Ectodermal cell (in vitro differentiated cells): Measurements from ENCODE around the gene KBTBD12.
"Not testable (repeated sequence)": the region's sequence is repeated elsewhere in the genome, so short reads cannot be mapped to it uniquely, and the experiment has no call there.

Source experiments
- H3K27ac ChIP-seq: 2 replicates; pipeline ENCODE4 v1.7.0; 2013; ENCODE audit warnings: mild to moderate bottlenecking, low read depth, low read length; ENCODE audit not compliant: insufficient read depth, poor library complexity, severe bottlenecking
- H3K27me3 ChIP-seq: 2 replicates; pipeline ENCODE4 v1.7.0; 2013; ENCODE audit warnings: mild to moderate bottlenecking, low read length; ENCODE audit not compliant: insufficient read depth, control insufficient read depth, poor library complexity, severe bottlenecking
- H3K36me3 ChIP-seq: one replicate; pipeline ENCODE4 v1.7.0; 2013; ENCODE audit warnings: low read length; ENCODE audit not compliant: control insufficient read depth, insufficient read depth
- H3K4me1 ChIP-seq: one replicate; pipeline ENCODE4 v1.7.0; 2013; ENCODE audit warnings: low read length; ENCODE audit not compliant: control insufficient read depth, insufficient read depth
- H3K4me3 ChIP-seq: 2 replicates; pipeline ENCODE4 v1.7.0; 2013; ENCODE audit warnings: low read depth, low read length, control low read depth; ENCODE audit not compliant: insufficient read depth
- H3K9me3 ChIP-seq: 2 replicates; pipeline ENCODE4 v1.7.0; 2013; ENCODE audit warnings: mild to moderate bottlenecking, low read length, moderate library complexity; ENCODE audit not compliant: control insufficient read depth
- WGBS, 2 experiments: methylation state at CpG; one replicate each; pipeline ENCODE4 v1.1.7; 2013; ENCODE audit warnings: missing lambda C conversion rate in 2 of 2; 5-methylcytosine and 5-hydroxymethylcytosine counted together

KBTBD12 gene

GRCh38 chr3:127902486-127902885, 12.5 kb upstream of the KBTBD12 start:
- H3K4me1 ChIP-seq: no peaks in the 10 kb centered on the region
- no peak overlapping the region for H3K27ac ChIP-seq
- H3K27me3 ChIP-seq: no peaks in the 10 kb centered on the region
- no peaks in the 10 kb centered on the region for H3K36me3 ChIP-seq
- no peaks in the 10 kb centered on the region for H3K9me3 ChIP-seq
- H3K4me3 ChIP-seq: no peak overlapping the region
- 67 to 73% methylated on average over 6 of the region's 6 CpGs for WGBS, 2 experiments

GRCh38 chr3:127903611-127904375, 11.2 kb upstream of the KBTBD12 start:
- Histone ChIP-seq H3K4me3 (no peak overlapping the region), H3K36me3 (no peaks in the 10 kb centered on the region), H3K9me3 (no peaks in the 10 kb centered on the region), H3K27ac (no peak overlapping the region), H3K27me3 (no peaks in the 10 kb centered on the region), H3K4me1 (no peaks in the 10 kb centered on the region)
- 90% methylated on average over 6 of the region's 6 CpGs for WGBS, 2 experiments

- Histone ChIP-seq H3K4me1 (no peaks in the 10 kb centered on the region), H3K27me3 (no peaks in the 10 kb centered on the region), H3K4me3 (no peak overlapping the region), H3K27ac (no peak overlapping the region), H3K9me3 (no peaks in the 10 kb centered on the region), H3K36me3 (no peaks in the 10 kb centered on the region)
- WGBS, 2 experiments: 89 to 93% methylated on average over 3 of the region's 3 CpGs
Measured at GRCh38 chr3:127905556-127905955, 9.5 kb upstream of the KBTBD12 start.

GRCh38 chr3:127906653-127907052, 8.4 kb upstream of the KBTBD12 start:
- not testable (repeated sequence) for H3K27me3 ChIP-seq, H3K4me3 ChIP-seq, H3K36me3 ChIP-seq, H3K9me3 ChIP-seq, H3K4me1 ChIP-seq, H3K27ac ChIP-seq
- WGBS, 2 experiments: 95 to 100% methylated on average over 3 of the region's 3 CpGs

- 79 to 83% methylated on average over 3 to 4 of the region's 4 CpGs for WGBS, 2 experiments
- Histone ChIP-seq H3K27me3 (no peaks in the 10 kb centered on the region), H3K4me1 (no peaks in the 10 kb centered on the region), H3K4me3 (no peak overlapping the region), H3K27ac (no peak overlapping the region), H3K9me3 (no peaks in the 10 kb centered on the region), H3K36me3 (no peaks in the 10 kb centered on the region)
Measured at GRCh38 chr3:127908202-127908601, 6.8 kb upstream of the KBTBD12 start.

- peaks cover 1% of the 10 kb centered on the region for H3K27me3 ChIP-seq
- no peaks in the 10 kb centered on the region for H3K4me1 ChIP-seq
- no peaks in the 10 kb centered on the region for H3K9me3 ChIP-seq
- no peaks in the 10 kb centered on the region for H3K36me3 ChIP-seq
- no peak overlapping the region for H3K27ac ChIP-seq
- H3K4me3 ChIP-seq: no peak overlapping the region
- WGBS, 2 experiments: 80 to 94% methylated on average over 1 of the region's 1 CpG
Measured at GRCh38 chr3:127908951-127909350, 6.1 kb upstream of the KBTBD12 start.

GRCh38 chr3:127909646-127910045, 5.4 kb upstream of the KBTBD12 start:
- 82 to 85% methylated on average over 4 of the region's 4 CpGs for WGBS, 2 experiments
- no peaks in the 10 kb centered on the region for H3K9me3 ChIP-seq
- peaks cover 8% of the 10 kb centered on the region for H3K27me3 ChIP-seq
- no peaks in the 10 kb centered on the region for H3K4me1 ChIP-seq
- no peaks in the 10 kb centered on the region for H3K36me3 ChIP-seq
- no peak overlapping the region for H3K4me3 ChIP-seq
- H3K27ac ChIP-seq: no peak overlapping the region

GRCh38 chr3:127911421-127911931, 3.6 kb upstream of the KBTBD12 start:
- H3K36me3 ChIP-seq: no peaks in the 10 kb centered on the region
- H3K9me3 ChIP-seq: no peaks in the 10 kb centered on the region
- H3K27me3 ChIP-seq: peaks cover 26% of the 10 kb centered on the region
- no peaks in the 10 kb centered on the region for H3K4me1 ChIP-seq
- WGBS, 2 experiments: 65 to 80% methylated on average over 7 to 8 of the region's 8 CpGs
- no peak overlapping the region for H3K4me3 ChIP-seq
- H3K27ac ChIP-seq: no peak overlapping the region

GRCh38 chr3:127913841-127914240, 1.2 kb upstream of the KBTBD12 start:
- not testable (repeated sequence) for H3K27ac ChIP-seq, H3K36me3 ChIP-seq, H3K9me3 ChIP-seq, H3K4me1 ChIP-seq, H3K4me3 ChIP-seq
- peaks cover 26% of the 10 kb centered on the region for H3K27me3 ChIP-seq
- WGBS, 2 experiments: 96 to 98% methylated on average over 2 of the region's 2 CpGs

GRCh38 chr3:127914584-127914983, 448 bp upstream of the KBTBD12 start:
- peaks cover 26% of the 10 kb centered on the region for H3K27me3 ChIP-seq
- H3K9me3 ChIP-seq: no peaks in the 10 kb centered on the region
- no peak overlapping the region for H3K27ac ChIP-seq
- no peaks in the 10 kb centered on the region for H3K4me1 ChIP-seq
- no peaks in the 10 kb centered on the region for H3K36me3 ChIP-seq
- H3K4me3 ChIP-seq: no peak overlapping the region
- 94% methylated on average over 7 to 8 of the region's 8 CpGs for WGBS, 2 experiments
